ENCODE measurements around the gene NT5E.

DNA sequence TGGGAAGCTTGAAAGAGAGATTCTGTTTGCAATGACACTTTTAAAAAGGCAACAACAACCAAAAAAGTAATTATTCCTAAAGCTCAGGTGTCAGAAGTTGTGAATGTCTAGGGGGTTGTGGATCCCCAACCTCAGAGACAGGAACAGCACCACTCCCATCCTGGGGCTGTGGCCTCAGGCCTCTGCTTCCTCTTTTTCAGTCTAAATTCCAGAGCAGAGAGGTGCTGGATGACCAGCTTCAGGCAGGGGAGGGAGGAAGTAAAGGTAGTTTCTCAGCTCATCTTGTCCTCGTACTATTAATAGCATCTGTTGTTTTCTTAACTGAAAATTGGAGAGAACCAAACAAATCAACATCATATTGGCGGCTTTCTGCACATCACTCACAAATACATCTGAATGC, 8.3 kb downstream of the NT5E start:
- TF ChIP-seq, protein P1, sequence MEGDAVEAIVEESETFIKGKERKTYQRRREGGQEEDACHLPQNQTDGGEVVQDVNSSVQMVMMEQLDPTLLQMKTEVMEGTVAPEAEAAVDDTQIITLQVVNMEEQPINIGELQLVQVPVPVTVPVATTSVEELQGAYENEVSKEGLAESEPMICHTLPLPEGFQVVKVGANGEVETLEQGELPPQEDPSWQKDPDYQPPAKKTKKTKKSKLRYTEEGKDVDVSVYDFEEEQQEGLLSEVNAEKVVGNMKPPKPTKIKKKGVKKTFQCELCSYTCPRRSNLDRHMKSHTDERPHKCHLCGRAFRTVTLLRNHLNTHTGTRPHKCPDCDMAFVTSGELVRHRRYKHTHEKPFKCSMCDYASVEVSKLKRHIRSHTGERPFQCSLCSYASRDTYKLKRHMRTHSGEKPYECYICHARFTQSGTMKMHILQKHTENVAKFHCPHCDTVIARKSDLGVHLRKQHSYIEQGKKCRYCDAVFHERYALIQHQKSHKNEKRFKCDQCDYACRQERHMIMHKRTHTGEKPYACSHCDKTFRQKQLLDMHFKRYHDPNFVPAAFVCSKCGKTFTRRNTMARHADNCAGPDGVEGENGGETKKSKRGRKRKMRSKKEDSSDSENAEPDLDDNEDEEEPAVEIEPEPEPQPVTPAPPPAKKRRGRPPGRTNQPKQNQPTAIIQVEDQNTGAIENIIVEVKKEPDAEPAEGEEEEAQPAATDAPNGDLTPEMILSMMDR (IDR thresholded peaks at IDR 0.05): no peak
- no peak for TF ChIP-seq POLR2A (IDR thresholded peaks at IDR 0.05)

Data from esophagus squamous epithelium (tissue), 4 donors.